Keratinocyte (primary cell): ENCODE results near the gene OR14A2. TPM values are rescaled to one million over a fixed set of nuclear protein-coding genes. Genes with fewer than 3 reads are reported as not detected.
"Not testable (repeated sequence)": the region's sequence is repeated elsewhere in the genome, so short reads cannot be mapped to it uniquely, and the experiment has no call there.

Experiments used
- DNase-seq: peaks from one replicate; pipeline ENCODE4 v3.0.0-alpha.2; 2011; ENCODE audit warnings: low read depth, missing footprints, low spot score
- FAIRE-seq: peaks from 2 replicates; lab custom pipeline; 2011; peaks lifted over from hg19 to GRCh38; lab: Jason Lieb, UNC
- H2AFZ ChIP-seq: 2 replicates; pipeline ENCODE4 v1.6.0; 2012; ENCODE audit warnings: low read length, control low read depth, inconsistent platforms; ENCODE audit not compliant: control insufficient read depth
- H3K27ac ChIP-seq: 2 replicates; pipeline ENCODE4 v1.5.1; 2011; ENCODE audit warnings: low read length; ENCODE audit not compliant: control insufficient read depth, insufficient read depth
- H3K27me3 ChIP-seq: 3 replicates; pipeline ENCODE4 v1.6.0; 2011; ENCODE audit warnings: low read length; ENCODE audit not compliant: control insufficient read depth, insufficient read depth; ENCODE audit errors: extremely low read depth
- H3K36me3 ChIP-seq, 2 experiments: 2 replicates in 1 of 2; 3 replicates in 1 of 2; pipeline ENCODE4 v1.5.1; 2011; ENCODE audit warnings: low read length in 2 of 2, mild to moderate bottlenecking in 1 of 2; ENCODE audit not compliant: control insufficient read depth in 2 of 2, insufficient read depth in 2 of 2; ENCODE audit errors: extremely low read depth in 1 of 2
- H3K4me1 ChIP-seq: 3 replicates; pipeline ENCODE4 v1.5.1; 2011; ENCODE audit warnings: low read length; ENCODE audit not compliant: control insufficient read depth, insufficient read depth; ENCODE audit errors: extremely low read depth
- H3K4me2 ChIP-seq: 3 replicates; pipeline ENCODE4 v1.6.0; 2011; ENCODE audit warnings: low read depth, low read length; ENCODE audit not compliant: control insufficient read depth, insufficient read depth; ENCODE audit errors: extremely low read depth
- H3K4me3 ChIP-seq, 3 experiments: fragments of 200-600 bp in 1 of 3; sonication (generic) in 1 of 3; 2 replicates in 2 of 3; 3 replicates in 1 of 3; pipeline ENCODE4 v1.5.1; 2011 to 2016; ENCODE audit warnings: low read length in 3 of 3, mild to moderate bottlenecking in 3 of 3, control low read depth in 2 of 3, inconsistent platforms in 1 of 3, low read depth in 1 of 3, mixed read lengths in 1 of 3, mixed run types in 1 of 3, moderate library complexity in 1 of 3; ENCODE audit not compliant: control insufficient read depth in 2 of 3, insufficient read depth in 2 of 3; ENCODE audit errors: extremely low read depth in 1 of 3
- H3K79me2 ChIP-seq: 2 replicates; pipeline ENCODE4 v1.6.0; 2012; ENCODE audit warnings: low read length; ENCODE audit not compliant: control insufficient read depth, insufficient read depth
- H3K9ac ChIP-seq: 3 replicates; pipeline ENCODE4 v1.6.0; 2011; ENCODE audit warnings: low read length; ENCODE audit not compliant: control insufficient read depth, insufficient read depth; ENCODE audit errors: extremely low read depth
- H3K9me1 ChIP-seq: 3 replicates; pipeline ENCODE4 v1.6.0; 2011; ENCODE audit warnings: low read length; ENCODE audit not compliant: control insufficient read depth, insufficient read depth; ENCODE audit errors: extremely low read depth
- H3K9me3 ChIP-seq: 2 replicates; pipeline ENCODE4 v1.5.1; 2012; ENCODE audit warnings: low read depth, low read length; ENCODE audit not compliant: control insufficient read depth
- H4K20me1 ChIP-seq: 3 replicates; pipeline ENCODE4 v1.6.0; 2011; ENCODE audit warnings: low read length; ENCODE audit not compliant: control insufficient read depth, insufficient read depth; ENCODE audit errors: extremely low read depth
- EZH2 ChIP-seq: IDR thresholded peaks from one replicate; pipeline ENCODE4 v1.6.1; 2012; ENCODE audit warnings: inconsistent platforms, mild to moderate bottlenecking, low read length, moderate library complexity
- dilution Hi-C: fragments of 300-500 bp; cut with MboI; formaldehyde crosslinking; loops from one replicate; pipeline ENCODE4 v1.7.0; 2020; ENCODE audit warnings: low sequenced_read_pairs; ENCODE audit not compliant: extremely low pct_ligation_motif_present
- polyA plus RNA-seq, 5 experiments: library from polyadenylated mRNA; depleted of rRNA in 3 of 5; stranded (reverse) in 3 of 5; stranded (forward) in 1 of 5; unstranded in 1 of 5; fragments of >200 nt; gene quantifications; 1 replicate in 1 of 5; 2 replicates in 3 of 5; 3 replicates in 1 of 5; pipeline versions ENCODE4 v1.2.1 to v1.2.3, GENCODE V29; 2011 to 2012; ENCODE audit warnings: missing spikeins in 2 of 5, low read depth in 1 of 5, low replicate concordance in 1 of 5
- TF ChIP-seq, protein P1 (sequence below), 3 experiments: IDR thresholded peaks in 1 of 3; conservative IDR thresholded peaks in 1 of 3; optimal IDR thresholded peaks in 1 of 3; 2 replicates in 2 of 3; 3 replicates in 1 of 3; pipeline versions ENCODE3 to v1.5.1; 2011; ENCODE audit warnings: low read length in 3 of 3, mild to moderate bottlenecking in 3 of 3, moderate library complexity in 2 of 3, control low read depth in 1 of 3, inconsistent platforms in 1 of 3; ENCODE audit not compliant: insufficient read depth in 2 of 3; ENCODE audit errors: extremely low read depth in 1 of 3

OR14A2 gene
- polyA plus RNA-seq, 1 donor (not counting 4 experiments of a cell fraction or from before 2014, with no cell fraction given) = not detected

DNA sequence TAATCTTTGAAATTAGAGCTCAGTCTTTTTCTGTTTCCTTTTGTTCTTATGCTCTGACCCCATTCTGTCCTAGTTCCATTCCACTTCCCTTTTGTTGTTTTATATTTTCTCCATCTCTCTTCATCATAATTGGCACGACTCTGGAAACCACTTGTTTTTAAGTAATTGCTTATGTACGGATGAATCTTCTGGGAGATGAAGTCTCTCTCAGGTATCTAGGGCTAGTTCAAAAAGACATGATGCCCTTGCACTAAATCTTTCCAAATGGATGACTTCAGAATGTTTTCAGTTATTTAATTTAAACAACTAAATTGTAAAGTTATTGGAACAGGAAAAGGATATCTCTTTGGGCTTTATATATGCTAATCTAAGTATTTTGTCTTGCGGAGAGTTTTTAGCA lies 31.4 kb downstream of the OR14A2 start, which contains the start of gene OR6F1:
Gene OR6F1 (minus strand): TSS at position 101 of the 400 bp plus-strand sequence. CDS start 3,891 bp downstream, outside the sequence.
- Histone ChIP-seq H3K9me3 (peaks cover 4% of the 10 kb centered on the region), H3K27ac (no peak within 1 kb of the TSS)

DNA sequence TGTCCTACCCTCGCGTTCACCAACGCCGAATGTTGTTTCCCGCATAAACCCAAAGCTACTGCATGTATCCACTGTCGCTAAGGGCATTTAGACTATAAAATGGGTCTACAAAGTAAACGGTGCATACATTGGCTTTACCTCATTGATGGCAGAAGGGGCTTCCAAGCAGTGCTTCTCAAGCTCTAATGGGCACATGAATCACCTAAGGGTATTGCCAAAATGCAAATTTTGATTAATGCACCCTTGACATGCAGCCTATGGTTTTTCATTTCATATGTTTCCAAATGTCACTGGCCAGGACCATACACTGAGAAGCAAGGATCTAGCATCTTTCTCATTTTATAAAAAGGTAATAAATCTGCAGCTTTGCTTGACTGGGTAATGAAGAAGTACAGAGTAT lies 34.2 kb downstream of the OR14A2 start:
- no peaks in the 10 kb centered on the region for H3K36me3 ChIP-seq
- H3K4me3 ChIP-seq = no peak overlapping the region
- H3K79me2 ChIP-seq = no peaks in the 10 kb centered on the region
- no peaks in the 10 kb centered on the region for H3K9me1 ChIP-seq
- peaks cover 2% of the 10 kb centered on the region for H3K9me3 ChIP-seq
- no peak overlapping the region for H2AFZ ChIP-seq
- TF ChIP-seq EZH2 = no peak
- TF ChIP-seq, protein P1, sequence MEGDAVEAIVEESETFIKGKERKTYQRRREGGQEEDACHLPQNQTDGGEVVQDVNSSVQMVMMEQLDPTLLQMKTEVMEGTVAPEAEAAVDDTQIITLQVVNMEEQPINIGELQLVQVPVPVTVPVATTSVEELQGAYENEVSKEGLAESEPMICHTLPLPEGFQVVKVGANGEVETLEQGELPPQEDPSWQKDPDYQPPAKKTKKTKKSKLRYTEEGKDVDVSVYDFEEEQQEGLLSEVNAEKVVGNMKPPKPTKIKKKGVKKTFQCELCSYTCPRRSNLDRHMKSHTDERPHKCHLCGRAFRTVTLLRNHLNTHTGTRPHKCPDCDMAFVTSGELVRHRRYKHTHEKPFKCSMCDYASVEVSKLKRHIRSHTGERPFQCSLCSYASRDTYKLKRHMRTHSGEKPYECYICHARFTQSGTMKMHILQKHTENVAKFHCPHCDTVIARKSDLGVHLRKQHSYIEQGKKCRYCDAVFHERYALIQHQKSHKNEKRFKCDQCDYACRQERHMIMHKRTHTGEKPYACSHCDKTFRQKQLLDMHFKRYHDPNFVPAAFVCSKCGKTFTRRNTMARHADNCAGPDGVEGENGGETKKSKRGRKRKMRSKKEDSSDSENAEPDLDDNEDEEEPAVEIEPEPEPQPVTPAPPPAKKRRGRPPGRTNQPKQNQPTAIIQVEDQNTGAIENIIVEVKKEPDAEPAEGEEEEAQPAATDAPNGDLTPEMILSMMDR (optimal IDR thresholded peaks at IDR 0.05 in 1 of 3, IDR thresholded peaks at IDR 0.05 in 1 of 3, conservative IDR thresholded peaks at IDR 0.05 in 1 of 3; ENCODE audit: extremely low read depth in 1 of 3, insufficient read depth in 2 of 3, low read length in 3 of 3) = no peak
- H3K27me3 ChIP-seq = no peaks in the 10 kb centered on the region
- DNase-seq (no peak), FAIRE-seq (no peak)
- H3K4me2 ChIP-seq = no peak overlapping the region
- dilution Hi-C loops = no loop called here
- H3K4me1 ChIP-seq = no peaks in the 10 kb centered on the region
- H3K27ac ChIP-seq = no peak overlapping the region
- no peaks in the 10 kb centered on the region for H4K20me1 ChIP-seq
- H3K9ac ChIP-seq = no peak overlapping the region

More for the DNA sequence above, 31.4 kb downstream of the OR14A2 start, which contains the start of gene OR6F1:
- dilution Hi-C loops = no loop called here
- Histone ChIP-seq H3K9ac (no peak within 1 kb of the TSS), H3K36me3 (no peaks in the 10 kb centered on the region), H3K4me3 (no peak within 1 kb of the TSS), H4K20me1 (no peaks in the 10 kb centered on the region), H3K79me2 (no peaks in the 10 kb centered on the region), H3K4me2 (no peak within 1 kb of the TSS), H2AFZ (no peak within 1 kb of the TSS), H3K27me3 (no peaks in the 10 kb centered on the region), H3K4me1 (no peaks in the 10 kb centered on the region), H3K9me1 (no peaks in the 10 kb centered on the region)
- FAIRE-seq (no peak), DNase-seq (no peak)
- no peak for TF ChIP-seq EZH2
- TF ChIP-seq, protein P1 (optimal IDR thresholded peaks at IDR 0.05 in 1 of 3, IDR thresholded peaks at IDR 0.05 in 1 of 3, conservative IDR thresholded peaks at IDR 0.05 in 1 of 3; ENCODE audit: extremely low read depth in 1 of 3, insufficient read depth in 2 of 3, low read length in 3 of 3) = no peak

DNA sequence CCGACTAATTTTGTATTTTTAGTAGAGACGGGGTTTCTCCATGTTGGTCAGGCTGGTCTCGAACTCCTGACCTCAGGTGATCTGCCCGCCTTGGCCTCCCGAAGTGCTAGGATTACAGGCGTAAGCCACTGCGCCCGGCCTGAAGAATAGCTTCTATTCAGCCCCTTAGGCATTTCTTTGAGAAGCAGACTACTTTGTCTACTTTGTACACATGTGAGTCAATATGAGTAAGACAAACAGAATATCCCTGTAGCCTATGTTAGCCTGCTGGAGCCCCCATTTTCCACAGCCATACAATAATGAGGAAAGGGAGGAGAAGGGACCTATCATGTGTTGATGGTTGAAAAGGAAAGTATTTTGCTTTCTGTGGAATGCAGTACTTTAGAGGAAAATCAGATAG lies 37.3 kb downstream of the OR14A2 start:
- H3K9me3 ChIP-seq, FAIRE-seq, DNase-seq, H3K27ac ChIP-seq, dilution Hi-C loops, H3K4me2 ChIP-seq, H2AFZ ChIP-seq, H3K9ac ChIP-seq, H3K4me3 ChIP-seq, H3K79me2 ChIP-seq, H4K20me1 ChIP-seq, H3K9me1 ChIP-seq, H3K4me1 ChIP-seq, H3K27me3 ChIP-seq, H3K36me3 ChIP-seq: not testable (repeated sequence)
